OCI-LY3 (cell line): ENCODE results near the gene RARA.
A peak's percentile ranks its signal among the peaks of the same experiment; 100 is the strongest.

ENCODE experiments used
- H2AFZ ChIP-seq: fragments of 200-600, 300-600 bp; shearing (Covaris generic); 2 replicates; pipeline ENCODE4 v1.6.0; 2014; ENCODE audit warnings: antibody characterized with exemption, low read depth, low read length
- H3K27ac ChIP-seq: fragments of 200-600, 300-600 bp; sonication (generic); 2 replicates; pipeline ENCODE4 v1.5.1; 2014; ENCODE audit warnings: mild to moderate bottlenecking, low read length, moderate library complexity, mixed read lengths
- H3K27me3 ChIP-seq: fragments of 200-600, 300-600 bp; sonication (generic); 2 replicates; pipeline ENCODE4 v1.6.1; 2014; ENCODE audit warnings: low read depth, low read length, mixed read lengths
- H3K36me3 ChIP-seq: fragments of 200-600, 300-600 bp; sonication (generic); replicated peaks from 2 replicates; pipeline ENCODE3; 2014; ENCODE audit warnings: low read depth, low read length, mixed read lengths
- H3K4me1 ChIP-seq: fragments of 300-600, 200-600 bp; sonication (generic); 2 replicates; pipeline ENCODE4 v1.6.1; 2014; ENCODE audit warnings: low read length, mixed read lengths
- H3K4me2 ChIP-seq: fragments of 200-600, 300-600 bp; sonication (generic); 2 replicates; pipeline ENCODE4 v1.6.1; 2014; ENCODE audit warnings: low read length, mixed read lengths
- H3K4me3 ChIP-seq: fragments of 300-600, 200-600 bp; sonication (generic); 2 replicates; pipeline ENCODE4 v1.5.1; 2014; ENCODE audit warnings: antibody characterized with exemption, mild to moderate bottlenecking, low read length, moderate library complexity
- H3K79me2 ChIP-seq: fragments of 300-600, 200-600 bp; shearing (Covaris generic); 2 replicates; pipeline ENCODE4 v1.6.1; 2014; ENCODE audit warnings: mild to moderate bottlenecking, low read length, mixed read lengths
- H3K9ac ChIP-seq: fragments of 300-600, 200-600 bp; shearing (Covaris generic); 2 replicates; pipeline ENCODE4 v1.6.0; 2014; ENCODE audit warnings: mild to moderate bottlenecking, low read length, moderate library complexity
- H3K9me3 ChIP-seq: fragments of 200-600, 300-600 bp; shearing (Covaris generic); 2 replicates; pipeline ENCODE4 v1.6.1; 2014; ENCODE audit warnings: low read length, mixed read lengths; ENCODE audit not compliant: insufficient read depth
- H4K20me1 ChIP-seq: fragments of 200-600, 300-600 bp; sonication (generic); 2 replicates; pipeline ENCODE4 v1.6.1; 2016; ENCODE audit warnings: low read length, mixed read lengths; ENCODE audit not compliant: insufficient read depth
- EZH2phosphoT487 ChIP-seq: fragments of 200-600 bp; shearing (Covaris generic); IDR thresholded peaks from 2 replicates; pipeline ENCODE4 v1.6.1; 2018; ENCODE audit warnings: antibody characterized with exemption, mixed run types, low read depth
- TF ChIP-seq, protein P1 (sequence below): fragments of 200-600, 300-600 bp; sonication (generic); IDR thresholded peaks from 2 replicates; pipeline ENCODE4 v1.5.1; 2014; ENCODE audit warnings: antibody characterized with exemption, low read length, low read depth

Gene RARA

DNA sequence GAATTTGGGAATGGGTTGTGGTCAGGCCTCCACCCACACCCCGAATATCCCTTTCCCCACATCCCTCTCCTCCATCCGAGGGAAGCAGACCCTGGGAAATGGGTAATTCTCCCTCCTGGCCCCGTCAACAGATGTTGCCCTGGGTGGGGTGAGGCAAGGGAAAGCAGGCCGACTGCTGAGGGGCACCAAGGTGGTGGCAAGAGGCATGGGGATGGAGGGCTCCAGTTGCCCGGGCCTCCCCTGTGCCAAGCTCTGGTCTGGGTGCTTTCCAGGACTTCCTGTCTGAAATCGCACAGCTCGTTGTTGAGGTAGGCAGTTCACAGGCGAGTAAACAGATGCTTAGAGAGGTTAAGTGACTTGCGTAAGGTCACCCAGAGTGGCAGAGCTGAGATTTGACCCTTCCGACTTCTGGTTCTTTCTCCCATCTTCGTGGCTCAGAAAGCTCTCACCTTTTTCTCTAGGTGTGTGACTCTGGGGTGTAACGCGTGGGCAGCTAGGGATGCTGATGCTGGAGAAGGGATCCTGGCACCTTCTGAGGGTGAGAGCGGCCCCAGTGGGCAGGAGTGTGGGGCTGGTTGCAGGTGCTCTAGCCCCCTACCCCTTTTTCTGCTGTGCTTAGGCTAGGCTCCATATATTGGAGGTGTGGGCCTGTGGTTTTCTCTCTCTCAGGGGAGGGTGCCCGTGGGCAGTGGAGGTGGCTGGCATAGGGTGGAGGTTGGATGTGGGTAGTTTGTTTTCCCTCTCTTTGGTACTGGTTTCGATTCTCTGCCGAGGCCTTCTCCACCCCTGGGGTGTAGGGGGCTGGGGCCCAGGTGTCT, 17.2 kb downstream of the RARA start:
- Histone ChIP-seq H3K4me2 (peak overlapping the region; percentile 98), H3K4me3 (peak overlapping the region; percentile 71)

DNA sequence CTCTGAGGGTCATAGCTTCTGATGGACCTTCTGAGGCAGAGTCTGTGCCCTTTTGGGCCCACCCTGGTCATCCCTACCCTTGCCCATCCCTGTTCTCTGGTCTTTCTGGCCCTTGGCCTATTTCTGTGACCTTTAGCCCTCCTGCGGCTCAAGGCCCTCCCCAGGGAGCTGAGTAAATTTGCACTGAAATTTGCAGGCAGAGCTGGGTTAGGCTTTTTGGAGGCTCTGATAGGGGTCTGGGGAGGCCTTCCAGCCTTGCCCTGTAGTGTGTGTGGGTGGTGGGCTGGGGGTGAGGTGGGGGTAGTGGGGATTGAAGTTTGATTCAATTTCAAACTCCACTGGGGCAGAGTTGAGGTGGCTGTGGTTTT, 17.8 kb downstream of the RARA start:
- no peaks in the 10 kb centered on the region for H3K9me3 ChIP-seq
- peaks cover 98% of the 10 kb centered on the region for H3K79me2 ChIP-seq
- H3K27me3 ChIP-seq: no peaks in the 10 kb centered on the region
- H4K20me1 ChIP-seq: peaks cover 49% of the 10 kb centered on the region
- peak overlapping the region; percentile 74; the same call in 1 of the 2 replicates for H3K27ac ChIP-seq
- H3K4me1 ChIP-seq: peaks cover 68% of the 10 kb centered on the region
- peak overlapping the region; percentile 98 for H3K4me2 ChIP-seq
- peak overlapping the region; percentile 65; the same call in 1 of the 2 replicates for H3K9ac ChIP-seq
- peak overlapping the region; percentile 71 for H3K4me3 ChIP-seq
- H2AFZ ChIP-seq: no peak overlapping the region
- no peak for TF ChIP-seq EZH2phosphoT487
- TF ChIP-seq, protein P1, sequence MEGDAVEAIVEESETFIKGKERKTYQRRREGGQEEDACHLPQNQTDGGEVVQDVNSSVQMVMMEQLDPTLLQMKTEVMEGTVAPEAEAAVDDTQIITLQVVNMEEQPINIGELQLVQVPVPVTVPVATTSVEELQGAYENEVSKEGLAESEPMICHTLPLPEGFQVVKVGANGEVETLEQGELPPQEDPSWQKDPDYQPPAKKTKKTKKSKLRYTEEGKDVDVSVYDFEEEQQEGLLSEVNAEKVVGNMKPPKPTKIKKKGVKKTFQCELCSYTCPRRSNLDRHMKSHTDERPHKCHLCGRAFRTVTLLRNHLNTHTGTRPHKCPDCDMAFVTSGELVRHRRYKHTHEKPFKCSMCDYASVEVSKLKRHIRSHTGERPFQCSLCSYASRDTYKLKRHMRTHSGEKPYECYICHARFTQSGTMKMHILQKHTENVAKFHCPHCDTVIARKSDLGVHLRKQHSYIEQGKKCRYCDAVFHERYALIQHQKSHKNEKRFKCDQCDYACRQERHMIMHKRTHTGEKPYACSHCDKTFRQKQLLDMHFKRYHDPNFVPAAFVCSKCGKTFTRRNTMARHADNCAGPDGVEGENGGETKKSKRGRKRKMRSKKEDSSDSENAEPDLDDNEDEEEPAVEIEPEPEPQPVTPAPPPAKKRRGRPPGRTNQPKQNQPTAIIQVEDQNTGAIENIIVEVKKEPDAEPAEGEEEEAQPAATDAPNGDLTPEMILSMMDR: no peak
- peaks cover 12% of the 10 kb centered on the region for H3K36me3 ChIP-seq

More for the DNA sequence above, 17.2 kb downstream of the RARA start:
- H3K27me3 ChIP-seq: no peaks in the 10 kb centered on the region
- peaks cover 98% of the 10 kb centered on the region for H3K79me2 ChIP-seq
- TF ChIP-seq, protein P1: no peak
- TF ChIP-seq EZH2phosphoT487: no peak
- no peaks in the 10 kb centered on the region for H3K9me3 ChIP-seq
- H3K27ac ChIP-seq: peak overlapping the region; percentile 74
- H3K36me3 ChIP-seq: peaks cover 10% of the 10 kb centered on the region
- H3K9ac ChIP-seq: peak overlapping the region; percentile 65
- H3K4me1 ChIP-seq: peaks cover 74% of the 10 kb centered on the region
- H2AFZ ChIP-seq: no peak overlapping the region
- peaks cover 53% of the 10 kb centered on the region for H4K20me1 ChIP-seq

DNA sequence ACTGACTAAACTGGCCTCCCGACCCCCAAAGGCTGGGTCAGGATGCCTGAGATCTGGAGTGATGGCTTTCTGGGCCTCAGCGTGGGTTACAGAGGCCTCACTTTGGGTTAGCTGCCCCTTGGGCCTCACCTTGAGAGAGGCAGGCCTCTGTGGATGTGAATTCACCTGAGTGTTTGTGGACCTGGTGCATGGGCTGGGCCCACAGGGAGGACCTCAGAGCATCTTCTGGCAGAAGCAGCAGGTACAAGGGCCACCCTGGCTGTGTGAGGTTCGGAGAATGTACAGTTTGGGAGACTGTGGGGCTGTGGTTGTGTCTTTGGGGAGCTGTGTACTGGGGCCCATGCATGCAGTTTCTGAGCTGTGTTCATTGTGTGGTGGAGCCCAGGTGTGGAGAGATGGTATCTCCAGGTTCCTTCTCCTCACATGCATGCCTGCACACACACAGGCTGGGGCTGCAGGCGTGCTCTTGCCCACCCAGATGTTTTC, 18.3 kb downstream of the RARA start:
- Histone ChIP-seq H3K27ac (no peak overlapping the region), H3K9me3 (no peaks in the 10 kb centered on the region), H3K4me3 (no peak overlapping the region), H4K20me1 (peaks cover 47% of the 10 kb centered on the region), H3K9ac (peak overlapping the region; percentile 65; the same call in 1 of the 2 replicates), H3K27me3 (no peaks in the 10 kb centered on the region), H3K79me2 (peaks cover 98% of the 10 kb centered on the region), H3K4me2 (peak overlapping the region; percentile 98), H3K4me1 (peaks cover 63% of the 10 kb centered on the region), H2AFZ (no peak overlapping the region), H3K36me3 (peaks cover 16% of the 10 kb centered on the region)
- no peak for TF ChIP-seq EZH2phosphoT487
- TF ChIP-seq, protein P1: no peak

DNA sequence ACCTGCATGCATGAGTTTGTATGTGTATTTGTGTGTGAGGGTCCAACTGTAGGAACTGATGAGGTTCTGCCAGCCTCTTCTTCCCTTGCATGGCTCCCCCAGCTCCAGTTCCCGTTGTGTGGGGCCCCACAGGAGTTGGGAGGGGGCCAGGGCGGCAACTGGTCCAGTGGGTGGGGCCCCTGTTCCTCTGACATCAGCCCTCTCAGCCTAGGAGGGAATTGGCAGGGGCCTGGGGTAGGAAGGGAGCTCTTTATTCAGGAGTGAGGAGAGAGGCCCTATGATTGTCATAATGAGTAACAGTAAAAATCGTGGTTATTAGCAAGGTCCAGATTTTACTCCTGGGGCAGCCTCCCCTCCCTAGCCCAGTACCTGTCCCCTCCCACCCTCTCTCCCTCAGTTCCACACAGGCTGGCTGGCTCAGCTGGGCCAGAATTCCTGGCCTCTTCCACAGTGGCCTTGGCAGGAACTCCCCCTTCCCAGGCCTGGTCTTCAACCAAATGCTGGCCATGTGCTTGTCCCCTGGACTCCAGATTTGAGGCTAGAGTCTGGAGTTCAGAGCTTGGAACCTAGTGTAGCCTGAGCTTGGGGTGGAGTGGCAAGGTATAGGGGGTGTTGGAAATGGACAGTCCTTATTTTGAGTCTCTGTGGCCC, 18.9 kb downstream of the RARA start:
- no peak overlapping the region for H3K4me2 ChIP-seq
- no peak overlapping the region for H2AFZ ChIP-seq
- no peaks in the 10 kb centered on the region for H3K27me3 ChIP-seq
- TF ChIP-seq, protein P1: no peak
- TF ChIP-seq EZH2phosphoT487: no peak
- peaks cover 94% of the 10 kb centered on the region for H3K79me2 ChIP-seq
- H3K4me1 ChIP-seq: peaks cover 59% of the 10 kb centered on the region
- H3K36me3 ChIP-seq: peaks cover 20% of the 10 kb centered on the region
- no peak overlapping the region for H3K4me3 ChIP-seq
- H3K9ac ChIP-seq: no peak overlapping the region
- H3K9me3 ChIP-seq: no peaks in the 10 kb centered on the region
- H4K20me1 ChIP-seq: peaks cover 47% of the 10 kb centered on the region
- H3K27ac ChIP-seq: no peak overlapping the region
